ENCODE measurements around the gene SUGP2. TPM values are rescaled to one million over a fixed set of nuclear protein-coding genes. Genes with fewer than 3 reads are reported as not detected.

Gene SUGP2
- total and polyA plus RNA-seq, 8 donors, result 21.5 to 104 (median 53.4) TPM

GRCh38 chr19:19006213-19006612, 27.1 kb downstream of the SUGP2 start:
- Histone ChIP-seq H3K27me3 (no peaks in the 10 kb centered on the region), H3K36me3 (peaks cover 68 to 99% (median 97%) of the 10 kb centered on the region in 4 donors), H3K4me1 (no peaks in the 10 kb centered on the region), H3K4me3 (no peak overlapping the region), H3K9me3 (no peaks in the 10 kb centered on the region), H3K27ac (no peak overlapping the region)
- no peak for DNase-seq
- TF ChIP-seq POLR2AphosphoS5 (IDR thresholded peaks at IDR 0.05), result no peak
- TF ChIP-seq, protein P1, sequence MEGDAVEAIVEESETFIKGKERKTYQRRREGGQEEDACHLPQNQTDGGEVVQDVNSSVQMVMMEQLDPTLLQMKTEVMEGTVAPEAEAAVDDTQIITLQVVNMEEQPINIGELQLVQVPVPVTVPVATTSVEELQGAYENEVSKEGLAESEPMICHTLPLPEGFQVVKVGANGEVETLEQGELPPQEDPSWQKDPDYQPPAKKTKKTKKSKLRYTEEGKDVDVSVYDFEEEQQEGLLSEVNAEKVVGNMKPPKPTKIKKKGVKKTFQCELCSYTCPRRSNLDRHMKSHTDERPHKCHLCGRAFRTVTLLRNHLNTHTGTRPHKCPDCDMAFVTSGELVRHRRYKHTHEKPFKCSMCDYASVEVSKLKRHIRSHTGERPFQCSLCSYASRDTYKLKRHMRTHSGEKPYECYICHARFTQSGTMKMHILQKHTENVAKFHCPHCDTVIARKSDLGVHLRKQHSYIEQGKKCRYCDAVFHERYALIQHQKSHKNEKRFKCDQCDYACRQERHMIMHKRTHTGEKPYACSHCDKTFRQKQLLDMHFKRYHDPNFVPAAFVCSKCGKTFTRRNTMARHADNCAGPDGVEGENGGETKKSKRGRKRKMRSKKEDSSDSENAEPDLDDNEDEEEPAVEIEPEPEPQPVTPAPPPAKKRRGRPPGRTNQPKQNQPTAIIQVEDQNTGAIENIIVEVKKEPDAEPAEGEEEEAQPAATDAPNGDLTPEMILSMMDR (IDR thresholded peaks at IDR 0.05), result no peak
- TF ChIP-seq EP300 (IDR thresholded peaks at IDR 0.05), result no peak
- TF ChIP-seq POLR2A (IDR thresholded peaks at IDR 0.05), result no peak
- intact Hi-C loops (cut with DNase I; ENCODE audit: low total_unique reads), result no loop called here
- WGBS, 5 donors, result 60 to 79% (median 70%) methylated on average over 3 of the region's 3 CpGs

GRCh38 chr19:19004144-19004543, 29.2 kb downstream of the SUGP2 start:
- WGBS, 5 donors, result 92 to 94% (median 92%) methylated on average over 18 of the region's 18 CpGs
- Histone ChIP-seq H3K4me1 (no peaks in the 10 kb centered on the region), H3K4me3 (no peak overlapping the region), H3K27ac (no peak overlapping the region), H3K27me3 (no peaks in the 10 kb centered on the region), H3K9me3 (no peaks in the 10 kb centered on the region), H3K36me3 (peaks cover 61 to 98% (median 97%) of the 10 kb centered on the region in 4 donors)
- intact Hi-C loops (cut with DNase I; ENCODE audit: low total_unique reads), result no loop called here
- TF ChIP-seq POLR2AphosphoS5 (IDR thresholded peaks at IDR 0.05) (no peak), EP300 (IDR thresholded peaks at IDR 0.05) (no peak), POLR2A (IDR thresholded peaks at IDR 0.05) (no peak)
- TF ChIP-seq, protein P1 (IDR thresholded peaks at IDR 0.05), result no peak
- DNase-seq, result no peak

DNA sequence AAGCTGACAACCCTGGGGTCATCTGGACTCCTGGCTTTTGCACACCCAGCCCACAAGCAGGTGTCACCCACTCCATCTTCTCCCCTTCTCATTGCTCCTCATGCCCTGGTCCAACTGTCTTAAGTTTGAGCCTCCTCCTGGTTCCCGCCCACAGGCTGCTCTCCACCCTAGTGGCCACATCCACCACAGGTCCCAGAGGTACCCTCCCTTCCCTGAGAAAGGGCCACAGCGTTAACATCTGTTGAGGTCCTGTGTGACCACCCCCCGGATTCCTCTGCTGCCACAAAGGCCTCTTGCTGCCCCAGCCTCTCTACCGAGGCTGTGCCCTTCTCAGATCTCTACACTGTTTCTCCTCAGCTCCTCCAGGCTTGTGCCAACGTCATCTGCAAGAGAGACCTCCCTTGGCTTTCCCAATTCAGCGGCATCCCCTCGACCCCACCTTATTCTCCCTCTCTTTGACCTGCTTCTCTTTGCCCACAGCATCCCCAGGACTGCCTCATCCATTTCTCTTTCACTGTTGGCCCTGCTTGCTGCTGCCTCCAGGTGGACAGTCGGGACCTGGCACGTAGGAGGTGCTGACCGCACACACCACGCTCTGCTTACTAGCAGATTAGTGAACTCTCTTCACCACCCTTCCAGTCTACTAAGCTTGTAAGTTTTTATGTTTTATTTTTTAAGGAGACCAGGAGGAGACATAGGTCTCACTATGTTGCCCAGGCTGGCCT, 33.3 kb downstream of the SUGP2 start:
- no peak overlapping the region for H3K4me3 ChIP-seq
- H3K27ac ChIP-seq, result no peak overlapping the region
- DNase-seq, result no peak
- 81 to 84% (median 83%) methylated on average over 11 of the region's 11 CpGs for WGBS, 5 donors
- no peaks in the 10 kb centered on the region for H3K9me3 ChIP-seq
- intact Hi-C loops (cut with DNase I; ENCODE audit: low total_unique reads), result no loop called here
- H3K36me3 ChIP-seq, result peaks cover 50 to 94% (median 92%) of the 10 kb centered on the region in 4 donors
- H3K27me3 ChIP-seq, result no peaks in the 10 kb centered on the region
- H3K4me1 ChIP-seq, result peaks cover 0 to 12% (median 0%) of the 10 kb centered on the region in 4 donors
- TF ChIP-seq POLR2AphosphoS5 (IDR thresholded peaks at IDR 0.05) (no peak), EP300 (IDR thresholded peaks at IDR 0.05) (no peak), POLR2A (IDR thresholded peaks at IDR 0.05) (no peak)
- TF ChIP-seq, protein P1 (IDR thresholded peaks at IDR 0.05), result no peak

- peaks cover 0 to 12% (median 0%) of the 10 kb centered on the region in 4 donors for H3K4me1 ChIP-seq
- peaks cover 47 to 94% (median 92%) of the 10 kb centered on the region in 4 donors for H3K36me3 ChIP-seq
- 47 to 53% (median 50%) methylated on average over 8 to 14 of the region's 14 CpGs for WGBS, 5 donors
- DNase-seq, result no peak
- intact Hi-C loops (cut with DNase I; ENCODE audit: low total_unique reads), result no loop called here
- TF ChIP-seq, protein P1 (IDR thresholded peaks at IDR 0.05), result no peak
- no peak for TF ChIP-seq EP300 (IDR thresholded peaks at IDR 0.05)
- TF ChIP-seq POLR2A (IDR thresholded peaks at IDR 0.05), result no peak
- TF ChIP-seq POLR2AphosphoS5 (IDR thresholded peaks at IDR 0.05), result no peak
- H3K4me3 ChIP-seq, result no peak overlapping the region
- no peak overlapping the region for H3K27ac ChIP-seq
- no peaks in the 10 kb centered on the region for H3K9me3 ChIP-seq
- H3K27me3 ChIP-seq, result no peaks in the 10 kb centered on the region
These were observed 34.1 kb downstream of the SUGP2 start for GRCh38 chr19:18999016-18999758.

All from stomach (tissue), 9 donors.